ENCODE results near the gene SYT7. TPM values are rescaled to one million over a fixed set of nuclear protein-coding genes. Genes with fewer than 3 reads are reported as not detected.
"Not testable (repeated sequence)": the region's sequence is repeated elsewhere in the genome, so short reads cannot be mapped to it uniquely, and the experiment has no call there.

Gene SYT7
- total RNA-seq, 4 donors from 2014 or later: 1.3 to 4.2 (median 1.8) TPM

DNA sequence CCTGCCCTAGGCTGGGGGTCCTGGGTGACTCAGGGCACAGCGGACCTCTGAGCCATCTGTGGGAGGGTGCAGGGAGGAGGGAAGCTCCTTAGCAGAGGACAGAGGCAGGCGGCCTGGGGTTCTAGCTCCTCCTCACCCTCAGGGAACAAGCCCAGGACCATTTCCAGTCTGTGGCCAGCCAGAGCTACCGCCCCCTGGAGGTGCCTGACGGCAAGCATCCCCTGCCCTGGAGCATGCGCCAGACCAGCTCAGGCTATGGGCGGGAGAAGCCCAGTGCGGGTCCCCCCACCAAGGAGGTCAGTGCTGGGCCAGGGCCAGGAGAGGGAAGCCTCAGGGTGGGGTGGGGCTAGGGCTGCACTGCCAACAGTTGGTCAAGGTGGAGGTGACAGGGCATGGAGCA is 98.4 kb downstream of the SYT7 start:
- TF ChIP-seq CTCF (IDR thresholded peaks at IDR 0.05) (peak in 1 of 3 experiments; percentile 44), POLR2AphosphoS5 (IDR thresholded peaks at IDR 0.05) (no peak)
- 80% methylated on average over 1 of the region's 7 CpGs for WGBS
- no peak overlapping the region for H3K27ac ChIP-seq (replicated peaks in 1 of 4)
- H3K9me3 ChIP-seq: no peaks in the 10 kb centered on the region
- H3K27me3 ChIP-seq: peaks cover 0 to 23% (median 2%) of the 10 kb centered on the region in 4 donors
- H3K4me3 ChIP-seq: no peak overlapping the region
- no peak for DNase-seq (ENCODE audit: extremely low spot score)
- intact Hi-C loops (cut with DNase I): no loop called here
- peaks cover 0 to 11% (median 0%) of the 10 kb centered on the region in 4 donors for H3K36me3 ChIP-seq
- H3K4me1 ChIP-seq: peaks cover 12 to 19% (median 19%) of the 10 kb centered on the region in 4 donors

DNA sequence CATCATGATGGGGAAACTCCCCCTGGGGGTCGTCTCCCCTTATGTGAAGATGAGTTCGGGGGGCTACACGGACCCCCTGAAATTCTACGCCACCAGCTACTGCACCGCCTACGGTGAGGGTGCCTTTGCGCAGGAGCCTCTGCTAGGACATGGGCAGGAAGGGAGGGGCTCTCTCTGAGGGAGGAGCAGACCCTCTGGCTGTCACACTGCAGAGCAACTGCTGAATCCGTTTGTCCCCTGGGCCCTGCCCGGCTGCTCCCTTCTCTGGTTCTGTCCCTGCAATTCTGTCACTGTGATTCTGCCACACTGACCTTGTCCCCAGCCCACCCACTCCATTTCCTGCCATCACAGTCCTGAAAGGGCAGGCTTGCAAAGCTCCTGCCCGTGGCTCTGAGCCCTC is 99.1 kb downstream of the SYT7 start:
- Histone ChIP-seq H3K27me3 (peaks cover 0 to 23% (median 2%) of the 10 kb centered on the region in 4 donors), H3K9me3 (no peaks in the 10 kb centered on the region), H3K4me1 (peaks cover 19 to 26% (median 23%) of the 10 kb centered on the region in 4 donors), H3K4me3 (no peak overlapping the region), H3K36me3 (peaks cover 0 to 11% (median 0%) of the 10 kb centered on the region in 4 donors), H3K27ac (replicated peaks in 1 of 4) (no peak overlapping the region)
- intact Hi-C loops (cut with DNase I): no loop called here
- 78% methylated on average over 9 of the region's 10 CpGs for WGBS
- TF ChIP-seq CTCF (IDR thresholded peaks at IDR 0.05): no peak
- TF ChIP-seq POLR2AphosphoS5 (IDR thresholded peaks at IDR 0.05): no peak
- TF ChIP-seq POLR2A (IDR thresholded peaks at IDR 0.05; ENCODE audit: low read depth): no peak
- DNase-seq (ENCODE audit: extremely low spot score): no peak

DNA sequence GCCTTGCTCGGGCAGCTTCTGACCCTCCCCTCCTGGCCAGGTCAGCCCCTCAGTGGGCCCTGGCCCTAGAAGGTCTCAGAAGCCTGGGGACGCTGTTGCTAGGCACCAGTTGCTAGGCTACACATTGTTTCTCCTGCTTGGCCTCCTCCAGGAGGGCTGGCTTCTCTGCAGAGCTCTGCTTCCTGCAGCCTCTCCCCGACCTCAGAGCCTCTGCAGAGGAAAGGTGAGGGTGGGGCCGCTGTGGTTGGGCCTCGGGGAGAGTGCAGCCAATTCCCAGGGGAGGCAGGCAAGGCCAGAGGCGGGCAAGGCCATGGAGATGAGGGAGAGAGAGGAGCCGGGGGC is 99.9 kb downstream of the SYT7 start:
- Histone ChIP-seq H3K36me3 (peaks cover 0 to 11% (median 0%) of the 10 kb centered on the region in 4 donors), H3K4me1 (peaks cover 20 to 30% (median 23%) of the 10 kb centered on the region in 4 donors), H3K27me3 (peaks cover 0 to 23% (median 2%) of the 10 kb centered on the region in 4 donors), H3K4me3 (no peak overlapping the region), H3K27ac (replicated peaks in 1 of 4) (no peak overlapping the region), H3K9me3 (no peaks in the 10 kb centered on the region)
- no peak for TF ChIP-seq POLR2A (IDR thresholded peaks at IDR 0.05; ENCODE audit: low read depth)
- no peak for TF ChIP-seq EP300 (IDR thresholded peaks at IDR 0.05)
- no peak for TF ChIP-seq CTCF (IDR thresholded peaks at IDR 0.05)
- no peak for TF ChIP-seq POLR2AphosphoS5 (IDR thresholded peaks at IDR 0.05)
- intact Hi-C loops (cut with DNase I): no loop called here
- DNase-seq (ENCODE audit: extremely low spot score): no peak
- WGBS: 32% methylated on average over 7 of the region's 7 CpGs

DNA sequence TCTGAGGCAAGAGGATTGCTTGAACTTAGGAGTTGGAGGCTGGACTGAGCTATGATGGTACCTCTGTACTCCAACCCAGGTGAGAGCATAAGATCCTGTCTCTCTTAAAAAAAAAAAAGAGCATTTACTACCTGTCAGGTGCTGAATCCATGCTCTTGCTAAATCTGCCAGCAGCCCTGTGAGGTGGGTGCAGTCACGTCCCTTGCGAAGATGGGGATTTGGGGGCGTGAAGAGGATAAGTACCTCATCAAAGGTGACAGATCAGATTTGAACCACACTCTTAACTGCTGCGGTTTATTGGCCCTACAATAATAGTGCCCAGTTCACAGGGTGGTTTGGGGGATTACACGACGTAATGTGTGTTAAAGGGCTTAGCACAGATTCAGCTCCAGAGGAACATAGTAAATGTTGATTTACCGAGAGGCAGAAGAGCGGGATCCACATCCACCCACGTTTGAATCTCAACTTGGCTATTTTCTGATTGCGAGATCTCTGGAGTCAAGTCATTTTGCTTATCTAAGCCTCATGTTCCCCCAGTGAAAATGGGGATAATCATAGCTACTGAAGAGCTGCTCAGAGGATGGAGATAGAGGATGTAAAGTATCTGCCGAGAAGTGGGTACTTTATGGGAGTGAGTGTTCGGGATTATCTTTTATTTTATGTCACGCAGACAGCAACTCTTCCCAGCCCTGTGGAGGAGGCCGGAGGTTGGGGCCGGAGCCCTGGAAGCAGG is 100.4 kb downstream of the SYT7 start:
- H3K27me3 ChIP-seq: peaks cover 0 to 23% (median 2%) of the 10 kb centered on the region in 4 donors
- WGBS: 87% methylated on average over 14 of the region's 15 CpGs
- intact Hi-C loops (cut with DNase I): no loop called here
- no peaks in the 10 kb centered on the region for H3K9me3 ChIP-seq
- peaks cover 20 to 30% (median 23%) of the 10 kb centered on the region in 4 donors for H3K4me1 ChIP-seq
- H3K36me3 ChIP-seq: peaks cover 0 to 6% (median 0%) of the 10 kb centered on the region in 4 donors
- H3K4me3 ChIP-seq: no peak overlapping the region
- DNase-seq (ENCODE audit: extremely low spot score): no peak
- no peak for TF ChIP-seq CTCF (IDR thresholded peaks at IDR 0.05)
- TF ChIP-seq POLR2A (IDR thresholded peaks at IDR 0.05; ENCODE audit: low read depth): no peak
- no peak for TF ChIP-seq POLR2AphosphoS5 (IDR thresholded peaks at IDR 0.05)
- TF ChIP-seq EP300 (IDR thresholded peaks at IDR 0.05): no peak
- no peak overlapping the region for H3K27ac ChIP-seq (replicated peaks in 1 of 4)

DNA sequence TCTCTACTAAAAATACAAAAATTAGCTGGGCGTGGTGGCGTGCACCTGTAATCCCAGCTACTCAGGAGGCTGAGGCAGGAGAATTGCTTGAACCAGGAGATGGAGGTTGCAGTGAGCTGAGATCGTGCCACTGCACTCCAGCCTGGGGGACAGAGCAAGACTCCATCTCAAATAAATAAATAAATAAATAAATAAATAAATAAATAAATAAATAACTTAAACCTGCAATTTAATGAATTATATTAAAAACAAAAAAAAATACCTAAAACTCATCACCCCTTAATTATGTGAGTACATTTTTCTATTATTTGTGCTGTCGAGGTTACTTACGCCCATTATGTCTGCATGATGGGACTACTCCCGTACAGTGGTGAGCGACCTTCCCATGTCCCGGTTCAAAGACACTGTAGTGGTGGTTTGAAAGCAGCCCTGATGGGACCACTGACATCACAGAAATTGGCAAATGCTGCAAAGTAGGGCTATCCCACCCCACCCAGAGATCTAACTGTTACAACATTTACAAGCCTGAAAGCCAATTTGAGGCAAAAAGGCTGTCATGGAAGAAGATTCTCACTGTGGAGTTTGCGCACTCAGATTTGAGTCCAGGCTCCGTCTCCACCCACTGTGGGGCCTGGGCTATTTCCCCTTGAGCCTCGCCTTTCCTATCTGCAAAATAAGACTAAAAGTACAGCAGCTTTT is 101.4 kb downstream of the SYT7 start:
- H3K27ac ChIP-seq (replicated peaks in 1 of 4); H3K9me3 ChIP-seq; H3K4me3 ChIP-seq; H3K36me3 ChIP-seq; DNase-seq (ENCODE audit: extremely low spot score): not testable (repeated sequence)
- Histone ChIP-seq H3K4me1 (peaks cover 20 to 30% (median 23%) of the 10 kb centered on the region in 4 donors), H3K27me3 (peaks cover 0 to 23% (median 2%) of the 10 kb centered on the region in 4 donors)
- WGBS: 79% methylated on average over 11 of the region's 11 CpGs
- intact Hi-C loops (cut with DNase I): loop anchor here (2.0 kb wide), 1 partner anchor 159 kb away; no protein-coding TSS in a partner anchor

Measured in esophagus muscularis mucosa (tissue), 4 donors.